HepG2 (cell line): ENCODE results near the gene STRIP1. TPM values are rescaled to one million over a fixed set of nuclear protein-coding genes. Genes with fewer than 3 reads are reported as not detected.

Experiments used
- ATAC-seq: fragments of 200-7000 bp; cut with Tn5 transposase; 3 replicates; pipeline ENCODE4 v1.9.1; 2020; ENCODE audit warnings: mild to moderate bottlenecking, moderate library complexity
- BruUV-seq: library from RNA; stranded (reverse); fragments of 400-500 nt; replicated peaks from 2 replicates; lab custom pipeline; 2021; lab: Mats Ljungman, UMichigan
- CTCF ChIA-PET: fragments of 300-600 bp; formaldehyde crosslinking; extraction: SDS; loops from one replicate; lab custom pipeline; 2021; ENCODE audit warnings: low total read pairs, inconsistent platforms, low intra/inter-chr PET ratio; lab: Yijun Ruan, JAX
- POLR2A ChIA-PET: fragments of 350-600 bp; sonication (Branson Sonifier 250); formaldehyde crosslinking; loops from one replicate; lab custom pipeline; 2020; ENCODE audit warnings: antibody characterized with exemption, inconsistent platforms; lab: Yijun Ruan, JAX
- DNase-seq: peaks from one replicate; pipeline ENCODE4 v3.0.0-alpha.2; 2015; ENCODE audit warnings: low spot score
- FAIRE-seq: peaks from 3 replicates; lab custom pipeline; 2011; peaks lifted over from hg19 to GRCh38; lab: Jason Lieb, UNC
- H2AFZ ChIP-seq: one replicate; pipeline ENCODE4 v1.6.1; 2011; ENCODE audit warnings: low read length, inconsistent platforms
- H3K27ac ChIP-seq: fragments of 300-600 bp; 3 replicates; pipeline ENCODE4 v1.8.0; 2011; ENCODE audit warnings: mixed run types, mild to moderate bottlenecking, mixed read lengths, low read length, inconsistent platforms; ENCODE audit not compliant: insufficient read depth; ENCODE audit errors: extremely low read length
- H3K27me3 ChIP-seq, 2 experiments: fragments of 200-600 bp in 1 of 2; 2 replicates in 1 of 2; 3 replicates in 1 of 2; pipeline versions ENCODE4 v1.6.0 to v1.8.0; 2011; ENCODE audit warnings: low read length in 2 of 2, mild to moderate bottlenecking in 2 of 2, moderate library complexity in 2 of 2, inconsistent platforms in 1 of 2; ENCODE audit not compliant: insufficient read depth in 2 of 2, control insufficient read depth in 1 of 2
- H3K36me3 ChIP-seq, 2 experiments: fragments of 200-600 bp in 1 of 2; replicated peaks in 1 of 2; 2 replicates in 1 of 2; 3 replicates in 1 of 2; pipeline versions ENCODE4 v1.5.1 to v1.8.0; 2011; ENCODE audit warnings: low read length in 2 of 2, inconsistent platforms in 1 of 2; ENCODE audit not compliant: insufficient read depth in 2 of 2, control insufficient read depth in 1 of 2
- H3K4me1 ChIP-seq: 2 replicates; pipeline ENCODE4 v1.5.1; 2012; ENCODE audit warnings: low read length, inconsistent platforms; ENCODE audit not compliant: insufficient read depth
- H3K4me2 ChIP-seq: 2 replicates; pipeline ENCODE4 v1.6.0; 2011; ENCODE audit warnings: low read depth, low read length, inconsistent platforms
- H3K4me3 ChIP-seq, 3 experiments: fragments of 200-600 bp in 1 of 3; sonication (generic), shearing (Covaris generic) in 1 of 3; replicated peaks in 1 of 3; 2 replicates each; pipeline ENCODE4 v1.5.1; 2011 to 2016; ENCODE audit warnings: low read length in 3 of 3, inconsistent platforms in 2 of 3, low read depth in 2 of 3, mild to moderate bottlenecking in 2 of 3, control low read depth in 1 of 3, mixed read lengths in 1 of 3; ENCODE audit not compliant: insufficient read depth in 1 of 3
- H3K79me2 ChIP-seq: one replicate; pipeline ENCODE4 v1.6.1; 2011; ENCODE audit warnings: low read length, inconsistent platforms; ENCODE audit not compliant: insufficient read depth
- H3K9ac ChIP-seq: 2 replicates; pipeline ENCODE4 v1.6.0; 2011; ENCODE audit warnings: mild to moderate bottlenecking, low read depth, low read length, inconsistent platforms; ENCODE audit not compliant: insufficient read depth
- H3K9me3 ChIP-seq: 2 replicates; pipeline ENCODE4 v1.5.1; 2012; ENCODE audit warnings: mild to moderate bottlenecking, low read length
- H4K20me1 ChIP-seq: 2 replicates; pipeline ENCODE4 v1.6.0; 2011; ENCODE audit warnings: inconsistent platforms, mild to moderate bottlenecking, low read length, moderate library complexity; ENCODE audit not compliant: insufficient read depth
- DRAP1 ChIP-seq: IDR thresholded peaks from 2 replicates; pipeline ENCODE4 v1.6.1; 2016; ENCODE audit warnings: missing genetic modification reagents, missing compliant biosample characterization
- HMG20B ChIP-seq: conservative IDR thresholded peaks from 2 replicates; pipeline ENCODE4 v1.6.1; 2016; ENCODE audit warnings: missing genetic modification reagents, missing compliant biosample characterization
- HOXA5 ChIP-seq: sonication (generic); formaldehyde crosslinking; IDR thresholded peaks from 2 replicates; pipeline ENCODE4 v1.4.0; 2020; ENCODE audit warnings: missing genetic modification reagents
- NKX3-1 ChIP-seq: sonication (generic); formaldehyde crosslinking; IDR thresholded peaks from 2 replicates; pipeline ENCODE4 v1.5.0; 2020; ENCODE audit warnings: missing genetic modification reagents
- NR2F6 ChIP-seq, 2 experiments: IDR thresholded peaks; 2 replicates each; pipeline ENCODE4 v1.6.1; 2016; ENCODE audit warnings: antibody characterized with exemption in 1 of 2, mild to moderate bottlenecking in 1 of 2
- PATZ1 ChIP-seq: sonication (generic); formaldehyde crosslinking; IDR thresholded peaks from 2 replicates; pipeline ENCODE4 v1.4.0; 2020; ENCODE audit warnings: missing genetic modification reagents
- XRCC5 ChIP-seq: fragments of 200-400 bp; formaldehyde crosslinking; optimal IDR thresholded peaks from 2 replicates; pipeline ENCODE3; 2017; ENCODE audit warnings: mild to moderate bottlenecking, low read length
- ZNF263 ChIP-seq: sonication (generic); formaldehyde crosslinking; IDR thresholded peaks from 2 replicates; pipeline ENCODE4 v1.4.0; 2020; ENCODE audit warnings: missing genetic modification reagents
- ZNF788 ChIP-seq: sonication (generic); formaldehyde crosslinking; IDR thresholded peaks from 2 replicates; pipeline ENCODE4 v1.5.0; 2020; ENCODE audit warnings: mild to moderate bottlenecking, missing genetic modification reagents, borderline replicate concordance
- WGBS: methylation state at CpG from one replicate; pipeline ENCODE4 v1.1.6; 2017; ENCODE audit warnings: low lambda C conversion rate; 5-methylcytosine and 5-hydroxymethylcytosine counted together
- in situ Hi-C: cut with HindIII; loops from 2 replicates; pipeline ENCODE4 v1.10.0; 2017; ENCODE audit warnings: low pct_unique_long_range_greater_than_20kb; ENCODE audit not compliant: extremely low pct_ligation_motif_present
- intact Hi-C: fragments of 100-400 bp; cut with micrococcal nuclease; formaldehyde crosslinking; loops from one replicate; pipeline ENCODE4 v1.10.0; 2022; ENCODE audit not compliant: unreplicated experiment
- polyA plus RNA-seq, 8 experiments: library from polyadenylated mRNA; depleted of rRNA in 3 of 8; stranded (reverse) in 7 of 8; unstranded in 1 of 8; fragments of >200 nt; fragmentation: Illumina TruSeq in 4 of 8; extraction: Trizol in 4 of 8; gene quantifications; 2 replicates each; pipeline versions ENCODE4 v1.2.1 to v1.2.3, GENCODE V29; 2011 to 2016; ENCODE audit warnings: low read depth in 4 of 8, missing spikeins in 1 of 8, mixed read lengths in 1 of 8; ENCODE audit not compliant: insufficient read depth in 1 of 8
- total RNA-seq, 5 experiments: library from RNA; depleted of rRNA; stranded (reverse); fragments of >200 nt; fragmentation: Illumina TruSeq; extraction: Trizol; gene quantifications; 2 replicates each; pipeline ENCODE4 v1.2.3, GENCODE V29; 2016; ENCODE audit warnings: low read depth in 1 of 5

STRIP1 gene
- total and polyA plus RNA-seq, 2 of the 13 experiments (the other 11 are each of a cell fraction or from before 2014, with no cell fraction given), result 20.9 to 27.9 TPM

GRCh38 chr1:110089561-110090275, 55.3 kb downstream of the STRIP1 start:
- Histone ChIP-seq H3K79me2 (no peaks in the 10 kb centered on the region), H3K4me2 (no peak overlapping the region), H3K27ac (no peak overlapping the region), H3K9ac (no peak overlapping the region), H3K4me3 (no peak overlapping the region), H2AFZ (no peak overlapping the region), H3K36me3 (no peaks in the 10 kb centered on the region), H4K20me1 (no peaks in the 10 kb centered on the region), H3K4me1 (peaks cover 13% of the 10 kb centered on the region; the same call in 1 of the 2 replicates), H3K27me3 (peaks cover 5 to 39% of the 10 kb centered on the region in 2 experiments; a peak in 3 of 5 replicates), H3K9me3 (no peaks in the 10 kb centered on the region)
- DNase-seq (no peak), ATAC-seq (no peak), FAIRE-seq (no peak)
- BruUV-seq, result no TSS peak
- ChIA-PET CTCF (interaction anchor here (1.6 kb wide), 1 partner anchor 17 kb away, joined by 3 read pairs; no protein-coding TSS in a partner anchor), POLR2A (no interaction called here)
- intact Hi-C loops (no loop called here), in situ Hi-C loops (no loop called here)
- TF ChIP-seq ZNF263 (CRISPR knock-in tag) (0 out of 2 replicates have a peak, but pooled peaks have one; percentile 31), NR2F6 (IDR thresholded peaks at IDR 0.05) (0 out of 2 replicates have a peak, but pooled peaks have one; percentile 14), NR2F6 (CRISPR knock-in tag; IDR thresholded peaks at IDR 0.05) (no peak), HOXA5 (no peak)
- WGBS, result 3% methylated on average over 6 of the region's 7 CpGs

- intact Hi-C loops (no loop called here), in situ Hi-C loops (no loop called here)
- H3K4me2 ChIP-seq, result no peak overlapping the region
- FAIRE-seq (no peak), DNase-seq (no peak), ATAC-seq (no peak)
- H4K20me1 ChIP-seq, result no peaks in the 10 kb centered on the region
- H3K9ac ChIP-seq, result no peak overlapping the region
- H3K79me2 ChIP-seq, result no peaks in the 10 kb centered on the region
- H2AFZ ChIP-seq, result no peak overlapping the region
- CTCF ChIA-PET, result no interaction called here
- no TSS peak for BruUV-seq
- H3K27me3 ChIP-seq, result peaks cover 6 to 27% of the 10 kb centered on the region in 2 experiments; a peak in 4 of 5 replicates
- H3K4me1 ChIP-seq, result peaks cover 7% of the 10 kb centered on the region; the same call in 1 of the 2 replicates
- H3K9me3 ChIP-seq, result no peaks in the 10 kb centered on the region
- POLR2A ChIA-PET, result no interaction called here
- 0% methylated on average over 2 of the region's 2 CpGs for WGBS
- no peak overlapping the region for H3K27ac ChIP-seq
- TF ChIP-seq ZNF788 (CRISPR knock-in tag), result no peak
- TF ChIP-seq HMG20B (CRISPR knock-in tag), result no peak
- TF ChIP-seq PATZ1 (CRISPR knock-in tag), result no peak
- no peak for TF ChIP-seq XRCC5
- no peak for TF ChIP-seq DRAP1 (CRISPR knock-in tag)
- TF ChIP-seq NKX3-1 (CRISPR knock-in tag), result no peak
- no peak overlapping the region for H3K4me3 ChIP-seq
- no peaks in the 10 kb centered on the region for H3K36me3 ChIP-seq
These were observed 57.0 kb downstream of the STRIP1 start for GRCh38 chr1:110091381-110091780.
